Retinal pigment epithelial cell (primary cell): ENCODE measurements around the gene MTHFD1L.
A peak's percentile ranks its signal among the peaks of the same experiment; 100 is the strongest.

Source experiments
- DNase-seq: peaks from one replicate; pipeline ENCODE4 v3.0.0-alpha.2; 2010; ENCODE audit warnings: low read depth
- H3K4me3 ChIP-seq: 2 replicates; pipeline ENCODE4 v1.5.1; 2011; ENCODE audit warnings: mild to moderate bottlenecking, low read length, control low read depth, moderate library complexity
- CTCF ChIP-seq: conservative IDR thresholded peaks from 2 replicates; pipeline ENCODE4 v1.5.1; 2011; ENCODE audit warnings: low read depth, low read length, control low read depth, inconsistent platforms

MTHFD1L gene

GRCh38 chr6:151060096-151060765 is 194.7 kb downstream of the MTHFD1L start:
- H3K4me3 ChIP-seq = no peak overlapping the region
- no peak for TF ChIP-seq CTCF
- DNase-seq = peak; percentile 78

GRCh38 chr6:151060766-151061531 is 195.4 kb downstream of the MTHFD1L start:
- no peak for DNase-seq
- no peak overlapping the region for H3K4me3 ChIP-seq
- TF ChIP-seq CTCF = no peak

GRCh38 chr6:151063352-151063751 is 197.8 kb downstream of the MTHFD1L start:
- no peak for DNase-seq
- H3K4me3 ChIP-seq = no peak overlapping the region
- no peak for TF ChIP-seq CTCF

- no peak overlapping the region for H3K4me3 ChIP-seq
- DNase-seq = no peak
- TF ChIP-seq CTCF = no peak
Measured at GRCh38 chr6:151063842-151064647, 198.5 kb downstream of the MTHFD1L start.

- no peak for TF ChIP-seq CTCF
- DNase-seq = no peak
- no peak overlapping the region for H3K4me3 ChIP-seq
Measured at GRCh38 chr6:151065027-151065815, 199.7 kb downstream of the MTHFD1L start.

GRCh38 chr6:151067684-151068596 is 202.4 kb downstream of the MTHFD1L start:
- H3K4me3 ChIP-seq = no peak overlapping the region
- no peak for TF ChIP-seq CTCF
- peak; percentile 68 for DNase-seq
